Suprapubic skin (tissue), 4 donors: ENCODE data around the gene MAP3K1.

Source experiments
- POLR2A ChIP-seq, 2 donors: fragments of 450-650 bp; IDR thresholded peaks; one replicate each; pipeline ENCODE4 v1.6.1; 2017; ENCODE audit warnings: antibody characterized with exemption in 2 of 2, mild to moderate bottlenecking in 2 of 2, moderate library complexity in 2 of 2
- POLR2AphosphoS5 ChIP-seq, 3 donors: sonication (generic); formaldehyde crosslinking; IDR thresholded peaks; one replicate each; pipeline ENCODE4 v1.6.1; 2017; ENCODE audit warnings: antibody characterized with exemption in 3 of 3
- TF ChIP-seq, protein P1 (sequence below), 2 donors: fragments of 200-600 bp in 1 of 2; fragments of 450-650 bp in 1 of 2; sonication (generic) in 1 of 2; IDR thresholded peaks; one replicate each; pipeline ENCODE4 v1.5.1; 2016 to 2019; ENCODE audit warnings: antibody characterized with exemption in 2 of 2, mild to moderate bottlenecking in 1 of 2, moderate library complexity in 1 of 2

DNA sequence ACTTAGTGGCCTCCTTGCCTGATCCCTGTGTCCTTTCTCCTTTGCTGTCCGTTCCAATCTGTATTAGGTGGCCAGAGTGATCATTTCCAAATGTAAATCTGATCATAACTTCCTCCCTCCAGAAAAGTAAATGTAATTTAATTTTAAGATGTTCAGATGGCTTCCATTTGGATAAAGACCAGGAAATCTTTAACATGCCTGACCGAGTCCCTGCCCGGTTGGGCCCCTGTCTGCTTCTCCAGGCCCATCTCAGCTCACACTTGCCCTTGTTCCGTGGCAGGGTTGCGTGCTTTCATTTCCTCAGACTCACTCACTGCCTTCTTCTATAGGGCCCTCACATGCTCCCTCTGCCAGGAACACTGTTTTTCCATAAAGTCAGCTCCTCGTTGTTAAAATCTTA lies 7.6 kb downstream of the MAP3K1 start:
- TF ChIP-seq, protein P1, sequence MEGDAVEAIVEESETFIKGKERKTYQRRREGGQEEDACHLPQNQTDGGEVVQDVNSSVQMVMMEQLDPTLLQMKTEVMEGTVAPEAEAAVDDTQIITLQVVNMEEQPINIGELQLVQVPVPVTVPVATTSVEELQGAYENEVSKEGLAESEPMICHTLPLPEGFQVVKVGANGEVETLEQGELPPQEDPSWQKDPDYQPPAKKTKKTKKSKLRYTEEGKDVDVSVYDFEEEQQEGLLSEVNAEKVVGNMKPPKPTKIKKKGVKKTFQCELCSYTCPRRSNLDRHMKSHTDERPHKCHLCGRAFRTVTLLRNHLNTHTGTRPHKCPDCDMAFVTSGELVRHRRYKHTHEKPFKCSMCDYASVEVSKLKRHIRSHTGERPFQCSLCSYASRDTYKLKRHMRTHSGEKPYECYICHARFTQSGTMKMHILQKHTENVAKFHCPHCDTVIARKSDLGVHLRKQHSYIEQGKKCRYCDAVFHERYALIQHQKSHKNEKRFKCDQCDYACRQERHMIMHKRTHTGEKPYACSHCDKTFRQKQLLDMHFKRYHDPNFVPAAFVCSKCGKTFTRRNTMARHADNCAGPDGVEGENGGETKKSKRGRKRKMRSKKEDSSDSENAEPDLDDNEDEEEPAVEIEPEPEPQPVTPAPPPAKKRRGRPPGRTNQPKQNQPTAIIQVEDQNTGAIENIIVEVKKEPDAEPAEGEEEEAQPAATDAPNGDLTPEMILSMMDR (IDR thresholded peaks at IDR 0.05): no peak
- TF ChIP-seq POLR2A (IDR thresholded peaks at IDR 0.05): no peak
- no peak for TF ChIP-seq POLR2AphosphoS5 (IDR thresholded peaks at IDR 0.05)
